BJ (cell line): ENCODE measurements around the gene POLD2. TPM values are rescaled to one million over a fixed set of nuclear protein-coding genes. Genes with fewer than 3 reads are reported as not detected.

Source experiments
- CTCF ChIA-PET: fragments of 350-600 bp; formaldehyde crosslinking; extraction: SDS; loops from one replicate; lab custom pipeline; 2021; ENCODE audit warnings: antibody characterized with exemption, inconsistent platforms; lab: Yijun Ruan, JAX
- POLR2A ChIA-PET: fragments of 300-600 bp; sonication (Branson Sonifier 250); formaldehyde crosslinking; extraction: SDS; loops from one replicate; lab custom pipeline; 2021; ENCODE audit warnings: antibody characterized with exemption; lab: Charles Lee
- DNase-seq: peaks from one replicate; pipeline ENCODE4 v3.0.0-alpha.2; 2011; ENCODE audit warnings: low read depth
- H3K27me3 ChIP-seq: 2 replicates; pipeline ENCODE4 v1.6.0; 2011; ENCODE audit warnings: low read length; ENCODE audit not compliant: control insufficient read depth, insufficient read depth
- H3K36me3 ChIP-seq: 2 replicates; pipeline ENCODE4 v1.5.1; 2011; ENCODE audit warnings: low read length; ENCODE audit not compliant: control insufficient read depth, insufficient read depth
- H3K4me3 ChIP-seq: 2 replicates; pipeline ENCODE4 v1.5.1; 2011; ENCODE audit warnings: low read depth, mild to moderate bottlenecking, control low read depth, low read length
- polyA plus RNA-seq: library from polyadenylated mRNA; depleted of rRNA; stranded (reverse); fragments of >200 nt; gene quantifications from 2 replicates; pipeline ENCODE4 v1.2.3, GENCODE V29; 2011
- TF ChIP-seq, protein P1 (sequence below): IDR thresholded peaks from 2 replicates; pipeline ENCODE4 v1.5.1; 2011; ENCODE audit warnings: low read depth, mild to moderate bottlenecking, control low read depth, inconsistent platforms, low read length, moderate library complexity; ENCODE audit not compliant: insufficient read depth

POLD2 gene
- polyA plus RNA-seq, 1 experiment = 87.2 TPM

DNA sequence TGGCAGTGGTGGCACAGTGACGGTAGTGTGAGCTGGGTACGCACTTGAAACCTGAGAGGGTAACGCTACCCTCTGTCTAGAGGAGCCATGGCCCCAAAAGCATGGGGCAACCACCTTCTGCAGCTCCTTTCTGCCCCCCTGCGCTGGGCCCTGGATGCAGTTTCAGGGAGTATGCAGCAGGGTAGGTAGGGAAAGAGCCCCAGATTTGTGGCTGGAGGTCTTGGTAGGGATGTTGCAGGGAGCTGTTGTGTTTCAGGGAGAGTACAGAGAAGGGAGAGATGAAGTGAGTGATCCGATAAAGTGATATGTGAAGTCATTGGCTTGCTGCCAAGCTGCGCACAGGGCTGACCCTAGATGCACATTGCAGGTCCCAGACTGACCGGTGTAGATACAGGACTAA is 55.3 kb downstream of the POLD2 start:
- ChIA-PET POLR2A (no interaction called here), CTCF (interaction anchor here (0.9 to 4.2 kb wide), 4 partner anchors 25 to 497 kb away, joined by 3 to 25 read pairs (median 3); partner anchors contain the start of gene YKT6)
- Histone ChIP-seq H3K4me3 (no peak overlapping the region), H3K36me3 (no peaks in the 10 kb centered on the region; the same call in 1 of the 2 replicates), H3K27me3 (no peaks in the 10 kb centered on the region)
- TF ChIP-seq, protein P1, sequence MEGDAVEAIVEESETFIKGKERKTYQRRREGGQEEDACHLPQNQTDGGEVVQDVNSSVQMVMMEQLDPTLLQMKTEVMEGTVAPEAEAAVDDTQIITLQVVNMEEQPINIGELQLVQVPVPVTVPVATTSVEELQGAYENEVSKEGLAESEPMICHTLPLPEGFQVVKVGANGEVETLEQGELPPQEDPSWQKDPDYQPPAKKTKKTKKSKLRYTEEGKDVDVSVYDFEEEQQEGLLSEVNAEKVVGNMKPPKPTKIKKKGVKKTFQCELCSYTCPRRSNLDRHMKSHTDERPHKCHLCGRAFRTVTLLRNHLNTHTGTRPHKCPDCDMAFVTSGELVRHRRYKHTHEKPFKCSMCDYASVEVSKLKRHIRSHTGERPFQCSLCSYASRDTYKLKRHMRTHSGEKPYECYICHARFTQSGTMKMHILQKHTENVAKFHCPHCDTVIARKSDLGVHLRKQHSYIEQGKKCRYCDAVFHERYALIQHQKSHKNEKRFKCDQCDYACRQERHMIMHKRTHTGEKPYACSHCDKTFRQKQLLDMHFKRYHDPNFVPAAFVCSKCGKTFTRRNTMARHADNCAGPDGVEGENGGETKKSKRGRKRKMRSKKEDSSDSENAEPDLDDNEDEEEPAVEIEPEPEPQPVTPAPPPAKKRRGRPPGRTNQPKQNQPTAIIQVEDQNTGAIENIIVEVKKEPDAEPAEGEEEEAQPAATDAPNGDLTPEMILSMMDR = no peak
- DNase-seq = no peak

DNA sequence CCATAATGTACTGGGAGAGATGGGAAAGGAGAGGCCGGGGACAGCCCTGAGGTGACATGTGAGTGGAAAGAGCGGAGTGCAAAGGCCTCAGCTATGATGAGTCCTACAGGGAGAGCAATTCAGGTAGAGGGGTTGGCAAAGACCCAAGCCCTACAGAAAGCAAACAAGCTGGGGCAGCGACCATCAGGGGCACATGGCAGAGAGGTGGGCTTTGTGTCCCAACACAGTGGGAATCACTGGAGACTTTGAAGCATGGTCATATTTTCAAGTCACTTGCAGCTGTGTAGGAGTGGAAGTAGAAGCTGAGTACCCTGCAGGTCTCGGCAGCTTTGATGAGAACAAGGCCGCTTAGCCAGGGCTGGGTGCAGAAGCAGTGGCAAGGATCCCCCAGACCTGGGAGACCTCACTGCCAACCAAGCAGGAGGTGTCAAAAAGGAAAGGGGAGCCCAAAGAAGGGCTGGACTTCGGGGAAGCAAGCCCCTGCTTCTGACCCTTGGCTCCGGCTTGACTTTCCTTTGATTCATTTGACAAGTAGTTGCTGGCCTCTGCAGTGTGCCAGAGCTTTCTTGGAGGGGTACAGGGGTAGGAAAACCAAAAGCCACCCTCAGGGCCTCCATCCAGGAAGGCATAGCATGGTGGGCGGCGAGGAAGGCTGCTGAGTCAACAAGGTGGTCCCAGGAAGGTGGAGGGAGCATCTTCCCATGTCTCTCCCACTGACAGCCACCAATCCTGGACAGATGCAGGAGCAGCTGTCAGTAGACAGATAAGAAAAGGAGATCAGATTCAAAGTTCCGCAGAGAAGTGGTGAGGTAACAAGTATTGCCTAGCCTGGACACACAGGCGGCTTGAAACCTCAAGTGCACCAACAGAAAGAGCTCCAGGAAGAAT is 56.0 kb downstream of the POLD2 start:
- Histone ChIP-seq H3K4me3 (no peak overlapping the region), H3K36me3 (peaks cover 2% of the 10 kb centered on the region; the same call in 1 of the 2 replicates), H3K27me3 (no peaks in the 10 kb centered on the region)
- TF ChIP-seq, protein P1 = no peak
- CTCF ChIA-PET = interaction anchor here (0.9 to 4.2 kb wide), 5 partner anchors 10 to 498 kb away, joined by 3 to 25 read pairs (median 4); no protein-coding TSS in a partner anchor
- no peak for DNase-seq
- POLR2A ChIA-PET = no interaction called here

DNA sequence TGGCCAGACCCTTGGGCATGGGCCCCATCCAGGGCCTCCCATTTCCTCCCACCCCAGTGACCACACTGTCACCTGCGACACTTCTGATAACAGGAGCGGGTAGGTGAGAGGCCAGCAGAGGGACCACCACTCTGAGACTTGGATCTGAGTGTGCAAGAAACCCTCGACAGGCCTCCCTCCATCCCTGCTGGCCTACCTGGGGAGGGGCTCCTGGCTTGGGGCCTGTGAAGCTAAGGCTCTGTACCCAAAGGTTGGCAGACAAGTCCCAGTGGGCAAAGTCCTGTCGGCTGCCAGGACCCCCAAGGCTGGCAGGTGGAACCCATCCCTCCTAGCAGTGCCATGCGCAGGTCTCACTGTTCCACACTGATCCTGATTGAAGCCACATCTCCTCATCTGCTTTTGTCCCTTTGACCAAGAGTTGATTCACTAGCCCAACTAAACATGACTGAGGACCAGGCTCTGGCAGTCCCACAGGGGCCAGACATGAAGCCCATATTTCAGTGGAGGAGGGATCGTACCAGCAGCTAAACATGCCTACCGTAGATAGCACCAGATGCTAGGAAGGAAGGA is 56.8 kb downstream of the POLD2 start:
- ChIA-PET CTCF (interaction anchor here (0.9 to 4.2 kb wide), 4 partner anchors 9 to 130 kb away, joined by 3 to 25 read pairs (median 4); no protein-coding TSS in a partner anchor), POLR2A (no interaction called here)
- DNase-seq = no peak
- Histone ChIP-seq H3K36me3 (peaks cover 3% of the 10 kb centered on the region), H3K27me3 (no peaks in the 10 kb centered on the region), H3K4me3 (no peak overlapping the region)
- TF ChIP-seq, protein P1 = no peak

DNA sequence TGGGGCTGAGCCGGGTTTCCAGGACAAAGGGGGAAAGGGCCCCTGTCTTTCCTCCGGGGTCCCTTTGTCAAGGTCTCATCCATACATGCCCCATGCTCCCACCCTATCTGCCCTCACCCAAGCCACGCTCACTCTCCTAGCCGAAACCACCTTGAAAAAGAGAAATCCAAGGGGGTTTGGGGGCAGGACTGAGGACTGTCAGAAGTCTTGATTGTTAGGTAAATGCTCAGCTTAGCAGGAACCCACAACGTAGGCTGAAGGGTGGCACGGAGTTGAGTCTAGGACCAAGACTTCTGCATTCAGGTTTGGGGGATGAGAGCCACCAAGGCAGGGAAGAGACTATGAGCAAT is 57.3 kb downstream of the POLD2 start:
- no peaks in the 10 kb centered on the region for H3K27me3 ChIP-seq
- H3K4me3 ChIP-seq = no peak overlapping the region
- ChIA-PET CTCF (interaction anchor here (1.8 to 4.2 kb wide), 2 partner anchors 9 to 130 kb away, joined by 5 to 25 read pairs; no protein-coding TSS in a partner anchor), POLR2A (no interaction called here)
- peaks cover 4% of the 10 kb centered on the region for H3K36me3 ChIP-seq
- TF ChIP-seq, protein P1 = no peak
- no peak for DNase-seq
